CD14-positive monocyte (primary cell): ENCODE data around the gene RASGRP1. TPM values are rescaled to one million over a fixed set of nuclear protein-coding genes. Genes with fewer than 3 reads are reported as not detected.

Experiments
- DNase-seq, 3 donors: peaks; one replicate each; pipeline ENCODE4 v3.0.0-alpha.2; 2011 to 2022
- H2AFZ ChIP-seq: 2 replicates; pipeline ENCODE4 v1.6.0; 2012; ENCODE audit warnings: mild to moderate bottlenecking, low read depth, low read length, inconsistent platforms; ENCODE audit not compliant: insufficient read depth, poor library complexity, severe bottlenecking
- H3K27ac ChIP-seq, 2 donors: 1 replicate in 1 of 2; 2 replicates in 1 of 2; pipeline ENCODE4 v1.5.1; 2012 to 2013; ENCODE audit warnings: low read length in 2 of 2, control low read depth in 1 of 2, inconsistent platforms in 1 of 2, low read depth in 1 of 2, mild to moderate bottlenecking in 1 of 2
- H3K27me3 ChIP-seq, 2 donors: one replicate each; pipeline versions ENCODE4 v1.6.0 to v1.6.1; 2011 to 2013; ENCODE audit warnings: low read length in 2 of 2; ENCODE audit not compliant: control insufficient read depth in 2 of 2, insufficient read depth in 2 of 2
- H3K36me3 ChIP-seq, 2 donors: replicated peaks in 1 of 2; 1 replicate in 1 of 2; 2 replicates in 1 of 2; pipeline versions ENCODE4 v1.5.1 to v1.6.1; 2012 to 2013; ENCODE audit warnings: low read length in 2 of 2, control low read depth in 1 of 2, inconsistent platforms in 1 of 2, mild to moderate bottlenecking in 1 of 2; ENCODE audit not compliant: insufficient read depth in 2 of 2, control insufficient read depth in 1 of 2
- H3K4me1 ChIP-seq, 2 donors: 1 replicate in 1 of 2; 2 replicates in 1 of 2; pipeline versions ENCODE4 v1.5.1 to v1.6.1; 2012 to 2013; ENCODE audit warnings: low read length in 2 of 2, control low read depth in 1 of 2, inconsistent platforms in 1 of 2, mild to moderate bottlenecking in 1 of 2, moderate library complexity in 1 of 2; ENCODE audit not compliant: insufficient read depth in 2 of 2, control insufficient read depth in 1 of 2
- H3K4me2 ChIP-seq: replicated peaks from 2 replicates; pipeline ENCODE3; 2012; ENCODE audit warnings: low read length, moderate library complexity, mild to moderate bottlenecking; ENCODE audit not compliant: poor library complexity, severe bottlenecking; ENCODE audit errors: extremely low read depth
- H3K4me3 ChIP-seq, 3 experiments: fragments of 200-600 bp in 1 of 3; sonication (generic) in 1 of 3; replicated peaks in 1 of 3; 1 replicate in 2 of 3; 2 replicates in 1 of 3; pipeline ENCODE4 v1.5.1; 2011 to 2013; ENCODE audit warnings: low read length in 3 of 3, mild to moderate bottlenecking in 3 of 3, control low read depth in 2 of 3, low read depth in 2 of 3, inconsistent platforms in 1 of 3, moderate library complexity in 1 of 3
- H3K79me2 ChIP-seq: 2 replicates; pipeline ENCODE4 v1.6.0; 2012; ENCODE audit warnings: mild to moderate bottlenecking, control low read depth, inconsistent platforms, low read length, moderate library complexity; ENCODE audit not compliant: insufficient read depth
- H3K9ac ChIP-seq: 2 replicates; pipeline ENCODE4 v1.6.0; 2017; ENCODE audit warnings: low read length, mild to moderate bottlenecking; ENCODE audit not compliant: insufficient read depth, poor library complexity, severe bottlenecking
- H3K9me3 ChIP-seq, 2 donors: replicated peaks in 1 of 2; 1 replicate in 1 of 2; 2 replicates in 1 of 2; pipeline versions ENCODE4 v1.5.1 to v1.6.1; 2012 to 2013; ENCODE audit warnings: low read length in 2 of 2, control low read depth in 1 of 2; ENCODE audit not compliant: control insufficient read depth in 1 of 2, insufficient read depth in 1 of 2
- H4K20me1 ChIP-seq: 2 replicates; pipeline ENCODE4 v1.6.0; 2012; ENCODE audit warnings: mild to moderate bottlenecking, low read length, control low read depth, moderate library complexity; ENCODE audit not compliant: insufficient read depth
- H3K27ac Mint-ChIP-seq, 7 donors: one replicate each; pipeline ENCODE4 v1.8.0; 2020; ENCODE audit warnings: mild to moderate bottlenecking in 7 of 7, mixed read lengths in 7 of 7, moderate library complexity in 6 of 7, inconsistent platforms in 2 of 7
- H3K27me3 Mint-ChIP-seq, 3 donors: one replicate each; pipeline ENCODE4 v1.8.0; 2021 to 2022; ENCODE audit warnings: low read depth in 3 of 3, mild to moderate bottlenecking in 3 of 3, mixed read lengths in 3 of 3, moderate library complexity in 3 of 3, inconsistent platforms in 1 of 3
- H3K36me3 Mint-ChIP-seq, 2 donors: one replicate each; pipeline ENCODE4 v1.8.0; 2020; ENCODE audit warnings: mixed read lengths in 2 of 2, inconsistent platforms in 1 of 2, mild to moderate bottlenecking in 1 of 2
- H3K4me1 Mint-ChIP-seq: one replicate; pipeline ENCODE4 v1.8.0; 2020; ENCODE audit warnings: mild to moderate bottlenecking, mixed read lengths
- H3K4me3 Mint-ChIP-seq, 2 donors: one replicate each; pipeline ENCODE4 v1.8.0; 2020; ENCODE audit warnings: mild to moderate bottlenecking in 2 of 2, mixed read lengths in 2 of 2, moderate library complexity in 1 of 2
- H3K9me3 Mint-ChIP-seq, 7 donors: one replicate each; pipeline ENCODE4 v1.8.0; 2020 to 2022; ENCODE audit warnings: mixed read lengths in 7 of 7, mild to moderate bottlenecking in 6 of 7, moderate library complexity in 6 of 7, inconsistent platforms in 2 of 7
- CTCF ChIP-seq: fragments of 200-600 bp; IDR thresholded peaks from one replicate; pipeline ENCODE4 v1.8.0; 2022; ENCODE audit warnings: antibody characterized with exemption, mild to moderate bottlenecking
- WGBS: methylation state at CpG from one replicate; pipeline ENCODE4 v1.1.5; 2013; ENCODE audit warnings: missing lambda C conversion rate; ENCODE audit not compliant: insufficient coverage; 5-methylcytosine and 5-hydroxymethylcytosine counted together
- intact Hi-C, 2 donors: fragments of 100-400 bp; cut with micrococcal nuclease; formaldehyde crosslinking; loops; one replicate each; pipeline versions ENCODE4 v1.15.0 to v1.15.1; 2023
- polyA plus RNA-seq, 3 donors: library from polyadenylated mRNA; depleted of rRNA in 1 of 3; unstranded in 2 of 3; stranded (reverse) in 1 of 3; fragments of 300-500 nt in 2 of 3; fragments of >200 nt in 1 of 3; fragmentation: Illumina TruSeq in 2 of 3; gene quantifications; 1 replicate in 2 of 3; 2 replicates in 1 of 3; pipeline ENCODE4 v1.2.3, GENCODE V29; 2012 to 2021

The RASGRP1 gene
- polyA plus RNA-seq, 3 donors: 0.05 to 0.38 (median 0.13) TPM

- H4K20me1 ChIP-seq: no peaks in the 10 kb centered on the region
- Mint-ChIP-seq H3K27me3 (peaks cover 22 to 36% (median 23%) of the 10 kb centered on the region in 3 donors), H3K36me3 (no peaks in the 10 kb centered on the region), H3K9me3 (peaks cover 0 to 5% (median 2%) of the 10 kb centered on the region in 7 donors), H3K4me1 (peaks cover 6% of the 10 kb centered on the region), H3K4me3 (peak overlapping the region; percentile 67 to 81), H3K27ac (no peak overlapping the region)
- intact Hi-C loops: no loop called here
- no peak overlapping the region for H3K4me3 ChIP-seq
- no peak overlapping the region for H2AFZ ChIP-seq
- no peak overlapping the region for H3K27ac ChIP-seq
- no peak overlapping the region for H3K4me2 ChIP-seq
- no peak overlapping the region for H3K9ac ChIP-seq
- H3K9me3 ChIP-seq: no peaks in the 10 kb centered on the region
- TF ChIP-seq CTCF: no peak
- no peak for DNase-seq
- WGBS: 77% methylated on average over 6 of the region's 16 CpGs
- H3K79me2 ChIP-seq: no peaks in the 10 kb centered on the region
- peaks cover 3 to 14% of the 10 kb centered on the region in 2 donors for H3K4me1 ChIP-seq
- peaks cover 18 to 21% of the 10 kb centered on the region in 2 donors for H3K27me3 ChIP-seq
- H3K36me3 ChIP-seq: no peaks in the 10 kb centered on the region
Measured at GRCh38 chr15:38565287-38565670, 665 bp upstream of the RASGRP1 start.

GRCh38 chr15:38563723-38564519, 693 bp downstream of the RASGRP1 start:
- intact Hi-C loops: loop anchor here (5.0 kb wide), 2 partner anchors 123 to 128 kb away; no protein-coding TSS in a partner anchor
- WGBS: 10% methylated on average over 42 of the region's 59 CpGs
- peak overlapping the region; percentile 5 for H3K9ac ChIP-seq
- H4K20me1 ChIP-seq: no peaks in the 10 kb centered on the region
- peaks cover 22 to 35% (median 23%) of the 10 kb centered on the region in 3 donors for H3K27me3 Mint-ChIP-seq
- peaks cover 6% of the 10 kb centered on the region for H3K4me1 Mint-ChIP-seq
- H3K27ac Mint-ChIP-seq: peak overlapping the region in 1 of 7 donors; percentile 26
- peak; percentile 95 for TF ChIP-seq CTCF
- peaks cover 18 to 21% of the 10 kb centered on the region in 2 donors for H3K27me3 ChIP-seq
- peak overlapping the region; percentile 87 for H3K4me2 ChIP-seq
- DNase-seq: peak; percentile 15 to 62 (median 34)
- H3K9me3 Mint-ChIP-seq: peaks cover 0 to 5% (median 2%) of the 10 kb centered on the region in 7 donors
- H3K4me1 ChIP-seq: peaks cover 3 to 14% of the 10 kb centered on the region in 2 donors
- peak overlapping the region in 2 of 3 experiments; percentile 14 to 72 for H3K4me3 ChIP-seq
- H2AFZ ChIP-seq: peak overlapping the region; percentile 68
- no peaks in the 10 kb centered on the region for H3K9me3 ChIP-seq
- peak overlapping the region; percentile 76 to 78 for H3K4me3 Mint-ChIP-seq
- no peak overlapping the region for H3K27ac ChIP-seq
- H3K36me3 ChIP-seq: no peaks in the 10 kb centered on the region
- no peaks in the 10 kb centered on the region for H3K79me2 ChIP-seq
- H3K36me3 Mint-ChIP-seq: no peaks in the 10 kb centered on the region
